Heart left ventricle (tissue), 16 donors: Measurements from ENCODE around the gene RCBTB1. TPM values are rescaled to one million over a fixed set of nuclear protein-coding genes. Genes with fewer than 3 reads are reported as not detected.

Experiments used
- ATAC-seq, 4 donors: fragments of 200-7000 bp; cut with Tn5 transposase; one replicate each; pipeline ENCODE4 v1.9.1; 2020 to 2022; ENCODE audit warnings: moderate library complexity in 4 of 4, mild to moderate bottlenecking in 3 of 4, moderate number of reproducible peaks in 1 of 4
- DNase-seq, 5 donors: peaks; one replicate each; pipeline ENCODE4 v3.0.0-alpha.2; 2020
- H3K27ac ChIP-seq, 12 donors: fragments of 200-600 bp; sonication (generic) in 4 of 12; one replicate each; pipeline versions ENCODE4 v1.5.0 to v1.8.0; 2016 to 2022; ENCODE audit warnings: mild to moderate bottlenecking in 2 of 12
- H3K27me3 ChIP-seq, 9 donors: fragments of 200-600 bp; sonication (generic) in 2 of 9; one replicate each; pipeline versions ENCODE4 v1.5.1 to v1.8.0; 2016 to 2022; ENCODE audit warnings: mild to moderate bottlenecking in 3 of 9
- H3K36me3 ChIP-seq, 9 donors: fragments of 200-600 bp; sonication (generic) in 2 of 9; one replicate each; pipeline versions ENCODE4 v1.5.0 to v1.8.0; 2018 to 2022; ENCODE audit warnings: mild to moderate bottlenecking in 2 of 9
- H3K4me1 ChIP-seq, 12 donors: fragments of 200-600 bp; sonication (generic) in 4 of 12; one replicate each; pipeline versions ENCODE4 v1.5.0 to v1.8.0; 2016 to 2022; ENCODE audit warnings: mild to moderate bottlenecking in 3 of 12
- H3K4me3 ChIP-seq, 12 donors: fragments of 200-600 bp; sonication (generic) in 4 of 12; one replicate each; pipeline versions ENCODE4 v1.5.0 to v1.8.0; 2017 to 2022; ENCODE audit warnings: mild to moderate bottlenecking in 9 of 12, moderate library complexity in 4 of 12
- H3K9me3 ChIP-seq, 12 donors: fragments of 200-600 bp; sonication (generic) in 4 of 12; one replicate each; pipeline versions ENCODE4 v1.5.0 to v1.8.0; 2016 to 2022; ENCODE audit warnings: mild to moderate bottlenecking in 1 of 12
- POLR2A ChIP-seq, 2 donors: fragments of 450-650 bp; IDR thresholded peaks; one replicate each; pipeline ENCODE4 v1.6.1; 2017; ENCODE audit warnings: antibody characterized with exemption in 2 of 2, mild to moderate bottlenecking in 2 of 2, moderate library complexity in 2 of 2
- WGBS, 4 donors: extraction: QIAGEN DNeasy Blood & Tissue Kit in 2 of 4; methylation state at CpG; one replicate each; pipeline versions ENCODE4 v1.1.5 to v1.1.7; 2013 to 2018; 5-methylcytosine and 5-hydroxymethylcytosine counted together
- intact Hi-C, 10 donors: fragments of 100-400 bp; cut with DNase I; formaldehyde crosslinking; loops; one replicate each; pipeline versions ENCODE4 v1.11.1 to v1.14.2; 2022
- polyA plus RNA-seq, 2 donors: library from polyadenylated mRNA; stranded (reverse); fragments of 200-250 nt; gene quantifications; one replicate each; pipeline ENCODE4 v1.2.3, GENCODE V29; 2013
- total RNA-seq, 9 donors: library from RNA; depleted of rRNA in 2 of 9; stranded (reverse); fragments of >200 nt in 2 of 9; fragmentation: NEBNext Ultra II Directional in 3 of 9; extraction: Animal tissue kit (Norgen Biotek cat#: 25700) in 3 of 9; gene quantifications; one replicate each; pipeline versions ENCODE4 v1.1.0 to v1.2.4, GENCODE V29; 2016 to 2023
- TF ChIP-seq, protein P1 (sequence below), 12 donors: fragments of 200-600 bp; sonication (generic) in 4 of 12; IDR thresholded peaks; one replicate each; pipeline versions ENCODE4 v1.5.0 to v1.8.0; 2018 to 2022; ENCODE audit warnings: antibody characterized with exemption in 12 of 12, mild to moderate bottlenecking in 5 of 12
- donor health status: ischemic (EF 13 %, LVEDD 7.1; RV severe dilation, severe dysfunction).
- donor health status: healthy with polysubstance abuse.
- donor health status: DM: no; HTN: yes; CAD: no.
- donor health status: DM: no; HTN: no; CAD: no.
- donor health status: ischemic (EF 25% LVEDD 6.9; RV normal size, moderate dysfunction).
- donor health status: ischemic (EF 25% LVEDD 5.7; RV mildly dilated, moderate dysfunction).
- donor health status: healthy.
- donor health status: DM: yes; HTN: yes; CAD: no.
- donor health status: ischemic (EF 35%, LVEDD 5.7; RV mildly dilated, moderate dysfunction).
- donor health status: nonischemic (EF 11% LVEDD 7.7; RV severe dilation, severe dysfunction).
- donor health status: DM: yes; HTN: yes; CAD: no.
- donor health status: PGD.
- donor health status: ischemic (EF 29% LVEDD 5.4; RV normal size, mild dysfunction).
- donor health status: nonischemic (EF 23%, LVEDD 6.1; RV moderate dilation, normal function).

Gene RCBTB1
- total and polyA plus RNA-seq, 11 donors: 8.5 to 25.8 (median 16.2) TPM

DNA sequence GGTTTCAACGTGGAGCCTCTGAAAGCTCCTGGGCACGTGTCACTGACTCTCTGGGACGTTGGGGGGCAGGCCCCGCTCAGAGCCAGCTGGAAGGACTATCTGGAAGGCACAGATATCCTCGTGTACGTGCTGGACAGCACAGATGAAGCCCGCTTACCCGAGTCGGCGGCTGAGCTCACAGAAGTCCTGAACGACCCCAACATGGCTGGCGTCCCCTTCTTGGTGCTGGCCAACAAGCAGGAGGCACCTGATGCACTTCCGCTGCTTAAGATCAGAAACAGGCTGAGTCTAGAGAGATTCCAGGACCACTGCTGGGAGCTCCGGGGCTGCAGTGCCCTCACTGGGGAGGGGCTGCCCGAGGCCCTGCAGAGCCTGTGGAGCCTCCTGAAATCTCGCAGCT, 45.2 kb upstream of the RCBTB1 start:
- Histone ChIP-seq H3K4me3 (no peak overlapping the region), H3K27ac (peak overlapping the region in 2 of 12 donors; percentile 3 to 83), H3K9me3 (no peaks in the 10 kb centered on the region), H3K4me1 (peaks cover 0 to 62% (median 12%) of the 10 kb centered on the region in 12 donors), H3K27me3 (no peaks in the 10 kb centered on the region), H3K36me3 (no peaks in the 10 kb centered on the region)
- TF ChIP-seq, protein P1, sequence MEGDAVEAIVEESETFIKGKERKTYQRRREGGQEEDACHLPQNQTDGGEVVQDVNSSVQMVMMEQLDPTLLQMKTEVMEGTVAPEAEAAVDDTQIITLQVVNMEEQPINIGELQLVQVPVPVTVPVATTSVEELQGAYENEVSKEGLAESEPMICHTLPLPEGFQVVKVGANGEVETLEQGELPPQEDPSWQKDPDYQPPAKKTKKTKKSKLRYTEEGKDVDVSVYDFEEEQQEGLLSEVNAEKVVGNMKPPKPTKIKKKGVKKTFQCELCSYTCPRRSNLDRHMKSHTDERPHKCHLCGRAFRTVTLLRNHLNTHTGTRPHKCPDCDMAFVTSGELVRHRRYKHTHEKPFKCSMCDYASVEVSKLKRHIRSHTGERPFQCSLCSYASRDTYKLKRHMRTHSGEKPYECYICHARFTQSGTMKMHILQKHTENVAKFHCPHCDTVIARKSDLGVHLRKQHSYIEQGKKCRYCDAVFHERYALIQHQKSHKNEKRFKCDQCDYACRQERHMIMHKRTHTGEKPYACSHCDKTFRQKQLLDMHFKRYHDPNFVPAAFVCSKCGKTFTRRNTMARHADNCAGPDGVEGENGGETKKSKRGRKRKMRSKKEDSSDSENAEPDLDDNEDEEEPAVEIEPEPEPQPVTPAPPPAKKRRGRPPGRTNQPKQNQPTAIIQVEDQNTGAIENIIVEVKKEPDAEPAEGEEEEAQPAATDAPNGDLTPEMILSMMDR (IDR thresholded peaks at IDR 0.05): no peak
- TF ChIP-seq POLR2A (IDR thresholded peaks at IDR 0.05): no peak
- intact Hi-C loops: no loop called here
- WGBS, 4 donors: 84 to 98% (median 90%) methylated on average over 7 to 16 of the region's 16 CpGs
- DNase-seq (no peak), ATAC-seq (no peak)

DNA sequence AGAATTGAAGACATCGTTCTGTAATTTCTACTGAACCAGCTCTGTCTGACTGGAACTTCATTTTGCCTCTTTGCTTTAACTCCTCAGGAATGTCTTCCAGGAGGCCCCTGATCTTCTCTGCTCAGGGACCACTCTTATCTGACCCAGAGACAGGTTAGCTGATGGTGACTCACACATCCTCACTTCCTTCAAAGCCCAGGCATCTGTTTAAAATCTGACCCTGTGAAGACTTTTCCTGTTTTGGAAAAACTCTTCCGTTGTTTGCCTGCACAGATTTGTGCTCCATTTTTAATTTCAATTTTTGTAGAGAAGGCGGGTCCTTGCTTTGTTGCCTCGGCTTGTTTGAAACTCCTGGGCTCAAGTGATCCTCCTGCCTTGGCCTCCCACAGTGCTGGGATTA, 44.6 kb upstream of the RCBTB1 start:
- ATAC-seq: no peak
- Histone ChIP-seq H3K27ac (peak overlapping the region in 3 of 12 donors; percentile 3 to 83 (median 13)), H3K36me3 (no peaks in the 10 kb centered on the region), H3K27me3 (no peaks in the 10 kb centered on the region), H3K4me3 (peak overlapping the region in 1 of 12 donors; percentile 61), H3K9me3 (no peaks in the 10 kb centered on the region), H3K4me1 (peaks cover 0 to 63% (median 14%) of the 10 kb centered on the region in 12 donors)
- 59 to 68% (median 63%) methylated on average over 4 of the region's 4 CpGs for WGBS, 4 donors
- no peak for DNase-seq
- TF ChIP-seq, protein P1 (IDR thresholded peaks at IDR 0.05): no peak
- TF ChIP-seq POLR2A (IDR thresholded peaks at IDR 0.05): no peak
- intact Hi-C loops: no loop called here

DNA sequence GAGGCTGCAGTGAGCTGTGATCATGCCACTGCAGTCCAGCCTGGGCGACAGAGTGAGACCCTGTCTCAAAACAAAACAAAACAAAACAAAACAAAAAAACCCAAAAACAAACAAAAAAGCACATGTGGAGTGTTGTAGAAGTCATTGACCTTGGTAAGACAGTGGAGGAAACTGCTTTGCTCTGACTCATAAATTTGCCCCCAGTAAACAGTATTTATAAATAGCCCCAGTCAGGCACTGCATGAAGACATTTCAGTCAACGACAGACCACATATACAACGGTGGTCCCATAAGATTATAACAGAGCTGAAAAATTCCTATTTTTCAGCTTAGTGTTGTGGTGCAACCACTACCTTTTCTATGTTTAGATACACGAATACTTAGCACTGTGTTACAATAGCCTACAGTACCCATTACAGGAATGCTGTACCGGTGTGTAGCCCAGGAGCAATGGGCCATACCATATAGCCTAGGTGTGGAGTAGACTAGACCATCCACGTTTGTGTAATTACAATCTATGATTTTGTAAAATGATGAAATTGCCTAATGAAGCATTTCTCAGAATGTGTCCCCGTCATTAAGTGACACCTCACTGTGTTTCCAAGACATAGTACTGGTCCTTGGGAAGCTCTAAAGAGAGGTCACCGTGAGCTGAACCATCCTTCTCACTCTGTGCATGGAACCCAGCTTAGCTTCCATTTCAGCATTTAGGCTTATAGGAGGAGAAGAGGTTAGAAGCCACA, 44.0 kb upstream of the RCBTB1 start:
- intact Hi-C loops: no loop called here
- Histone ChIP-seq H3K9me3 (no peaks in the 10 kb centered on the region), H3K4me1 (peaks cover 0 to 62% (median 14%) of the 10 kb centered on the region in 12 donors), H3K27ac (peak overlapping the region in 3 of 12 donors; percentile 13 to 83 (median 49)), H3K4me3 (peak overlapping the region in 4 of 12 donors; percentile 9 to 61 (median 22)), H3K36me3 (no peaks in the 10 kb centered on the region), H3K27me3 (no peaks in the 10 kb centered on the region)
- 68 to 71% (median 70%) methylated on average over 8 of the region's 8 CpGs for WGBS, 4 donors
- ATAC-seq (peak in 2 of 4 donors; percentile 8 to 30), DNase-seq (no peak)
- TF ChIP-seq, protein P1 (IDR thresholded peaks at IDR 0.05): no peak
- TF ChIP-seq POLR2A (IDR thresholded peaks at IDR 0.05): no peak

DNA sequence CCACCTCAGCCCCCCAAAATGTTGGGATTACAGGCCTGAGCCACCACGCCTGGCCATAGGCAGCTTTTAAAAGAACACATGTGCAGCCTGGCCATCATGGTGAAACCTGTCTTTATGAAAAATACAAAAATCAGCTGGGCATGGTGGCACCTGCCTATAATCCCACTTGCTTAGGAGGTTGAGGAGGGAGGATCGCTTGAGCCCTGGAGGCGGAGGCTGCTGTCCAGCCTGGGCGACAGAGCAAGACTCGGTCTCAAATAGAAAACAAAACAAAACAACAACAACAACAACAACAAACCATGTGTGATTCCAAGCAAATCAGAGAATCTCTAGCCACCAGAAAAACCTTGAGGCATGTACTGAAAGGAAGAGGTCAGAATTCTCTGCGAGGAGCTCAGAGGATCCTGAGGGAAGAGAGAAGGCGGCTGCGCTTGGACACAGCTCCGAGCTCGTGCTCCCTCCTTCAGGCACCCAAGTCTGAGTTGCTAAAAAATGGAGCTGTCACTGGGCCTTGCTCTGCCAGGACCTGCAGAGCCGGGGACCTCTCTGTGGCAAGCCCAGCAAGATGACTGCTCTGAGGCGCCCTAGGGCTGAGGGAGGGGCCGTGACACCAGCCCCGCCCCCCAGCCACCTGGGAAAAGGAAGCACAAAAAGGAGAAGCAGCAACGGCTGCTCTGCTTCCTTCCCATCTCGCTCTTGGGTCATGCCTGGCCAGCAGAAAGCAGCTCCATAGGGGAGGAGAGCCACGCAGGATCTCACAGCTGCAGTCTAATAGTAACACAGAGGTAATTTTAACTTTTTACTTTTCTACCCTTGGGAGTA, 42.7 kb upstream of the RCBTB1 start, which contains the start of gene ARL11:
Gene ARL11, plus strand, starts transcription at position 677 of the 822 bp plus-strand sequence. CDS start 1,941 bp downstream, outside the sequence.
- ATAC-seq (peak; percentile 25 to 68 (median 50)), DNase-seq (peak; percentile 47 to 81 (median 68))
- Histone ChIP-seq H3K4me1 (peaks cover 0 to 51% (median 15%) of the 10 kb centered on the region in 12 donors), H3K9me3 (no peaks in the 10 kb centered on the region), H3K27ac (peak within 1 kb of the TSS in 7 of 12 donors; percentile 4 to 83 (median 9)), H3K27me3 (no peaks in the 10 kb centered on the region), H3K4me3 (peak within 1 kb of the TSS in 8 of 12 donors; percentile 8 to 61 (median 18)), H3K36me3 (no peaks in the 10 kb centered on the region)
- intact Hi-C loops: no loop called here
- TF ChIP-seq POLR2A (IDR thresholded peaks at IDR 0.05): no peak
- 46 to 53% (median 49%) methylated on average over 17 of the region's 17 CpGs for WGBS, 4 donors
